ENCODE data around the gene EPHA8.

EPHA8 gene

GRCh38 chr1:22584970-22585369, 21.7 kb downstream of the EPHA8 start:
- peaks cover 3% of the 10 kb centered on the region for H3K4me1 Mint-ChIP-seq (ENCODE audit: low read depth)
- H3K27ac Mint-ChIP-seq, result no peak overlapping the region
- H3K27me3 Mint-ChIP-seq, result peaks cover 11% of the 10 kb centered on the region
- H3K9me3 Mint-ChIP-seq, result no peaks in the 10 kb centered on the region
- H3K4me3 Mint-ChIP-seq, result no peak overlapping the region
- H3K36me3 Mint-ChIP-seq (ENCODE audit: low read depth), result no peaks in the 10 kb centered on the region
- intact Hi-C loops (cut with micrococcal nuclease), result no loop called here

GRCh38 chr1:22585471-22585870, 22.2 kb downstream of the EPHA8 start:
- peaks cover 8% of the 10 kb centered on the region for H3K4me1 Mint-ChIP-seq (ENCODE audit: low read depth)
- no peak overlapping the region for H3K27ac Mint-ChIP-seq
- H3K4me3 Mint-ChIP-seq, result no peak overlapping the region
- intact Hi-C loops (cut with micrococcal nuclease), result no loop called here
- no peaks in the 10 kb centered on the region for H3K9me3 Mint-ChIP-seq
- H3K27me3 Mint-ChIP-seq, result peaks cover 14% of the 10 kb centered on the region
- H3K36me3 Mint-ChIP-seq (ENCODE audit: low read depth), result no peaks in the 10 kb centered on the region

GRCh38 chr1:22586356-22587130, 23.3 kb downstream of the EPHA8 start:
- H3K4me1 Mint-ChIP-seq (ENCODE audit: low read depth), result peaks cover 13% of the 10 kb centered on the region
- no peaks in the 10 kb centered on the region for H3K36me3 Mint-ChIP-seq (ENCODE audit: low read depth)
- intact Hi-C loops (cut with micrococcal nuclease), result no loop called here
- no peaks in the 10 kb centered on the region for H3K9me3 Mint-ChIP-seq
- H3K27me3 Mint-ChIP-seq, result peaks cover 14% of the 10 kb centered on the region
- H3K27ac Mint-ChIP-seq, result no peak overlapping the region
- no peak overlapping the region for H3K4me3 Mint-ChIP-seq

DNA sequence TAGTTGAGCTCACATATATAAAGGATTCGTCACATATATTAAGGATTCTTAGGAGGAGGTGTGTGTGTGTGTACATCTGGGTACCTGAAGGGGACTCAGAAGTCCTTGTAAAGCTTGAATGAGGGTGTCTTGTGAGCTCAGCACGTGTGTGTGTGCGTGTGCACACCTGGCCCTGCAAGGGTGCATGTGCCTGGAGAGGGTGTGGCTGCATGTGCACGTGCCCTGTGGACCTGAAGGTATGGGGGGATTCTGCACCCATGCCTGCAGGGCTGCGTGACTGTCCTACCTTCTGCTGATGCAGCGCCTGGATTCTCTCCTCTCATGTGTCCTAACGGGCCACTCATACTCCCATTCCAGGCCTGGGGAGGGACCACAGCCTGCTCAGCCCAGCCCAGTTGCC, 24.0 kb downstream of the EPHA8 start:
- Mint-ChIP-seq H3K9me3 (no peaks in the 10 kb centered on the region), H3K4me1 (ENCODE audit: low read depth) (peaks cover 13% of the 10 kb centered on the region), H3K36me3 (ENCODE audit: low read depth) (no peaks in the 10 kb centered on the region), H3K27ac (no peak overlapping the region), H3K27me3 (peaks cover 21% of the 10 kb centered on the region), H3K4me3 (no peak overlapping the region)
- intact Hi-C loops (cut with micrococcal nuclease), result no loop called here

- H3K9me3 Mint-ChIP-seq, result no peaks in the 10 kb centered on the region
- no peaks in the 10 kb centered on the region for H3K36me3 Mint-ChIP-seq (ENCODE audit: low read depth)
- H3K4me1 Mint-ChIP-seq (ENCODE audit: low read depth), result peaks cover 13% of the 10 kb centered on the region
- H3K27ac Mint-ChIP-seq, result no peak overlapping the region
- no peak overlapping the region for H3K4me3 Mint-ChIP-seq
- intact Hi-C loops (cut with micrococcal nuclease), result no loop called here
- H3K27me3 Mint-ChIP-seq, result peaks cover 30% of the 10 kb centered on the region
Measured at GRCh38 chr1:22588899-22589422, 25.7 kb downstream of the EPHA8 start.

DNA sequence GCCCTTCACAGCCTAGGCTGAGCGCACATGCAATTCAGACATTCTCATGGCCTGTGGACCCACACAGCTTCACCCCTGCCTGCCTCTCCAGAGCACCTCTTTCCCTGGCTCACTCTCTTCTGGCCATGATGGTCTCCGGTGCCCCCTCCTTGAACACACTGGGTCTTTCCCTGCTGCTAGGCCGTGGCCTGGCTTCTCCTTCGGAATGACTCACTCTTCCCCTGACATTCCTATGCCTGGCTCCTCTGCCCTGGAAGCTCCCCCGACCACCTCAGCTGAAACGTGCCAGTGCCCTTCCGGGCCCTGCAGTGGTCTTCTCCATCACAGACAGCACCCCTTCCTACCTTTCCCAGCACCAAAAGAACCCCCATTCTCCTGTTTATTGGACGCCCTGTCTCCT, 28.3 kb downstream of the EPHA8 start:
- Mint-ChIP-seq H3K27ac (no peak overlapping the region), H3K9me3 (no peaks in the 10 kb centered on the region), H3K27me3 (peaks cover 39% of the 10 kb centered on the region), H3K4me3 (no peak overlapping the region), H3K4me1 (ENCODE audit: low read depth) (peaks cover 23% of the 10 kb centered on the region), H3K36me3 (ENCODE audit: low read depth) (no peaks in the 10 kb centered on the region)
- intact Hi-C loops (cut with micrococcal nuclease), result no loop called here

GRCh38 chr1:22592051-22592450, 28.8 kb downstream of the EPHA8 start:
- Mint-ChIP-seq H3K4me1 (ENCODE audit: low read depth) (peaks cover 23% of the 10 kb centered on the region), H3K36me3 (ENCODE audit: low read depth) (no peaks in the 10 kb centered on the region), H3K4me3 (no peak overlapping the region), H3K9me3 (no peaks in the 10 kb centered on the region), H3K27me3 (peaks cover 40% of the 10 kb centered on the region), H3K27ac (no peak overlapping the region)
- intact Hi-C loops (cut with micrococcal nuclease), result no loop called here

DNA sequence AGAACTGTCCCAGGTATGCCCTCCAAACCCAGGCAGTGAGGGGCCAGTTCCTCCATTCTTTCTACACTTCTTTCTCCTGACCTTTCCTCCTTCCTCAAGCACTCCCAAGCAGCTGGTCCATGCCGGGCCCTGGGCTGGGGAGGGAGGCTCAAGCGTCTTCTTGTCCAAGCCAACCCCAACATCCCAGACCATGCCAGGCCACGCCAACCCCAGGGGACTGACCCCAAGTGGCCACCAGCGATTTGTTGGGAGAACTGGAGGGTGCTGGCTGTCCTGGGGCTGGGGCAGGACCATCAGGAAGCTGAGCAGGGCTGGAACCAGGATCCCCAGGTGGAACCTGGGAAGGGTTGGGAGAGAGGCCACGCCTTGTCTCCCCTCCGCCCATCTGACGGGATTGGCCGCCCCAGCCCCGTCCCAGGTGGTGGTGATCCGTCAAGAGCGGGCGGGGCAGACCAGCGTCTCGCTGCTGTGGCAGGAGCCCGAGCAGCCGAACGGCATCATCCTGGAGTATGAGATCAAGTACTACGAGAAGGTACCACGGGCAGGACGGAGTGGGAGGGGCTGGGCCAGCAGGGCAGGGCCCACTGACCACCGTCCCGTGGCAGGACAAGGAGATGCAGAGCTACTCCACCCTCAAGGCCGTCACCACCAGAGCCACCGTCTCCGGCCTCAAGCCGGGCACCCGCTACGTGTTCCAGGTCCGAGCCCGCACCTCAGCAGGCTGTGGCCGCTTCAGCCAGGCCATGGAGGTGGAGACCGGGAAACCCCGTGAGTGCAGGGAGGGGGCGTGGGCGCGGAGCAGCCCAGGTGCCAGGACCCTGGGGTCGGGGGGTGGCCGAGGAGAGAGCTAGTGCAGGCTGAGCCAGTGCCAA, 29.9 kb downstream of the EPHA8 start:
- H3K9me3 Mint-ChIP-seq, result no peaks in the 10 kb centered on the region
- H3K36me3 Mint-ChIP-seq (ENCODE audit: low read depth), result no peaks in the 10 kb centered on the region
- no peak overlapping the region for H3K4me3 Mint-ChIP-seq
- peaks cover 45% of the 10 kb centered on the region for H3K27me3 Mint-ChIP-seq
- no peak overlapping the region for H3K27ac Mint-ChIP-seq
- intact Hi-C loops (cut with micrococcal nuclease), result no loop called here
- H3K4me1 Mint-ChIP-seq (ENCODE audit: low read depth), result peaks cover 23% of the 10 kb centered on the region

GRCh38 chr1:22594396-22594795, 31.1 kb downstream of the EPHA8 start:
- H3K4me3 Mint-ChIP-seq, result no peak overlapping the region
- H3K27me3 Mint-ChIP-seq, result peaks cover 45% of the 10 kb centered on the region
- no peak overlapping the region for H3K27ac Mint-ChIP-seq
- intact Hi-C loops (cut with micrococcal nuclease), result no loop called here
- H3K9me3 Mint-ChIP-seq, result no peaks in the 10 kb centered on the region
- no peaks in the 10 kb centered on the region for H3K36me3 Mint-ChIP-seq (ENCODE audit: low read depth)
- H3K4me1 Mint-ChIP-seq (ENCODE audit: low read depth), result peaks cover 23% of the 10 kb centered on the region

DNA sequence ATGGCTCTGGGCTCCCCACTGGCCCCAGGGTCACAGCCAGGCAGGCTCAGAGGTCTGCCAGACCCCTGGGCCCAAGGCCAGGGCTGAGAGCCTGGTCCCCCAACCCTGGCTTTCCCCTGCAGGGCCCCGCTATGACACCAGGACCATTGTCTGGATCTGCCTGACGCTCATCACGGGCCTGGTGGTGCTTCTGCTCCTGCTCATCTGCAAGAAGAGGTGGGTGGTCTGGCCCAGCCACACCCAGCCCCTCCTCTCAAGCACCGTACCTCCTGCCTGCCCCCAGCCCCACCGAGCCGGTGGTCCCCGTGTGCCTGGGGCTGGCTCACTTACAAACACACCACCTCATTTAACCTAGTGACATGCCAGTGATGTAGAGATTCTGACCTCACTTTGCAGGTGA, 31.8 kb downstream of the EPHA8 start:
- H3K4me3 Mint-ChIP-seq, result no peak overlapping the region
- H3K27me3 Mint-ChIP-seq, result peaks cover 43% of the 10 kb centered on the region
- intact Hi-C loops (cut with micrococcal nuclease), result no loop called here
- H3K4me1 Mint-ChIP-seq (ENCODE audit: low read depth), result peaks cover 19% of the 10 kb centered on the region
- H3K36me3 Mint-ChIP-seq (ENCODE audit: low read depth), result no peaks in the 10 kb centered on the region
- H3K9me3 Mint-ChIP-seq, result no peaks in the 10 kb centered on the region
- H3K27ac Mint-ChIP-seq, result no peak overlapping the region

DNA sequence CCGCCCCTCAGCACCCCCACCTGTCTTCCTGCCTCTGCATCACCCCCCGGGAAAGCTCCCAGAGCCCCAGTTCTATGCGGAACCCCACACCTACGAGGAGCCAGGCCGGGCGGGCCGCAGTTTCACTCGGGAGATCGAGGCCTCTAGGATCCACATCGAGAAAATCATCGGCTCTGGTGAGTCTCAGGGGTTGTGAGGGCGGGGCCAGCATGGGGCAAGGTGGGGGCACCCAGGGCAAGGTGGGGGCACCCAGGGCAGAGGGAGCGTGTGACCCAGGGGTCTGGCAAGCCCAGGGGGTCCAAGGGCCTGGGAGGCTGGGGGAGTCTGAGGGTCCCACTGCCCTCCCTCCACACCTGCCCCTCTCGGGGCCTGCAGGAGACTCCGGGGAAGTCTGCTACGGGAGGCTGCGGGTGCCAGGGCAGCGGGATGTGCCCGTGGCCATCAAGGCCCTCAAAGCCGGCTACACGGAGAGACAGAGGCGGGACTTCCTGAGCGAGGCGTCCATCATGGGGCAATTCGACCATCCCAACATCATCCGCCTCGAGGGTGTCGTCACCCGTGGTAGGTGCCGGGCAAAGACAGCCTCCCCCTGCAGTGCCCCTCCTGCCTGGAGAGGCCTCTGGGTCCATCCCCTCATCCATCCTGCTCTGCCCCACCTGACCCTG, 34.1 kb downstream of the EPHA8 start:
- H3K27ac Mint-ChIP-seq, result no peak overlapping the region
- peaks cover 10% of the 10 kb centered on the region for H3K4me1 Mint-ChIP-seq (ENCODE audit: low read depth)
- H3K36me3 Mint-ChIP-seq (ENCODE audit: low read depth), result no peaks in the 10 kb centered on the region
- intact Hi-C loops (cut with micrococcal nuclease), result no loop called here
- no peaks in the 10 kb centered on the region for H3K9me3 Mint-ChIP-seq
- peaks cover 27% of the 10 kb centered on the region for H3K27me3 Mint-ChIP-seq
- H3K4me3 Mint-ChIP-seq, result no peak overlapping the region

DNA sequence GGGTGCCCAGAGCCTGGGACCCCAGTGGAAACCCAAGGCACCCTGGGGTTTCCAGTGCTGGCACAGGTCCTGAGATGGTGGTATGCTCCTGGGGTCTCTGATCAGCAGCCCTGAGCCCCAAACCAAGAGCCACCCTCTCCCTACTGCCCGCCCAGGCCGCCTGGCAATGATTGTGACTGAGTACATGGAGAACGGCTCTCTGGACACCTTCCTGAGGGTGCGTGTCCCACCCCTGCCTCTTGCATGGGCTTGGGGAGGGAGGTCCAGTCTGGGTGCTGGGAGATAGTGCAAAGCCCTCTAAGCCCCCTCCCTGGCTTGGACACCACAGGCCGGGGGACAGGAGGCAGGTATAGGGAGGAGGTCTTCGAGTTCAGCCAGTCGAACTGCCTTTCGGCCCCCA, 34.7 kb downstream of the EPHA8 start:
- Mint-ChIP-seq H3K9me3 (no peaks in the 10 kb centered on the region), H3K4me1 (ENCODE audit: low read depth) (peaks cover 10% of the 10 kb centered on the region), H3K27me3 (peaks cover 24% of the 10 kb centered on the region), H3K4me3 (no peak overlapping the region), H3K36me3 (ENCODE audit: low read depth) (no peaks in the 10 kb centered on the region), H3K27ac (no peak overlapping the region)
- intact Hi-C loops (cut with micrococcal nuclease), result no loop called here

DNA sequence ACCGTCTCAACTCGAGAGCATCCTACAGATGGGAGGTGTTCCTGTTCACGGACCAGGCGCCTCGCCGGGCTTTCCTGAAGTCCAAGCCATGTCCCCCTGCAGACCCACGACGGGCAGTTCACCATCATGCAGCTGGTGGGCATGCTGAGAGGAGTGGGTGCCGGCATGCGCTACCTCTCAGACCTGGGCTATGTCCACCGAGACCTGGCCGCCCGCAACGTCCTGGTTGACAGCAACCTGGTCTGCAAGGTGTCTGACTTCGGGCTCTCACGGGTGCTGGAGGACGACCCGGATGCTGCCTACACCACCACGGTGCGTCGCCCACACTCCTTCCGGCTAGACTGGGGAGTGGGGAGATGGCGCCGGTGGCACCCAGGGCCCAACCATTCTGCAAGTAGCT, 35.4 kb downstream of the EPHA8 start:
- Mint-ChIP-seq H3K27me3 (peaks cover 24% of the 10 kb centered on the region), H3K4me1 (ENCODE audit: low read depth) (peaks cover 10% of the 10 kb centered on the region), H3K36me3 (ENCODE audit: low read depth) (no peaks in the 10 kb centered on the region), H3K9me3 (no peaks in the 10 kb centered on the region), H3K4me3 (no peak overlapping the region), H3K27ac (no peak overlapping the region)
- intact Hi-C loops (cut with micrococcal nuclease), result no loop called here

Measured in dendritic cell treated with granulocyte-macrophage colony-stimulating factor and Interleukin-4, amounts not matched to agents 40 ng/mL and 50 ng/mL, for 4 days (primary cell).